Measurements from ENCODE around the gene CARD8. TPM values are rescaled to one million over a fixed set of nuclear protein-coding genes. Genes with fewer than 3 reads are reported as not detected.

Gene CARD8
- total RNA-seq, 1 experiment from 2014 or later, result 23.0 TPM

DNA sequence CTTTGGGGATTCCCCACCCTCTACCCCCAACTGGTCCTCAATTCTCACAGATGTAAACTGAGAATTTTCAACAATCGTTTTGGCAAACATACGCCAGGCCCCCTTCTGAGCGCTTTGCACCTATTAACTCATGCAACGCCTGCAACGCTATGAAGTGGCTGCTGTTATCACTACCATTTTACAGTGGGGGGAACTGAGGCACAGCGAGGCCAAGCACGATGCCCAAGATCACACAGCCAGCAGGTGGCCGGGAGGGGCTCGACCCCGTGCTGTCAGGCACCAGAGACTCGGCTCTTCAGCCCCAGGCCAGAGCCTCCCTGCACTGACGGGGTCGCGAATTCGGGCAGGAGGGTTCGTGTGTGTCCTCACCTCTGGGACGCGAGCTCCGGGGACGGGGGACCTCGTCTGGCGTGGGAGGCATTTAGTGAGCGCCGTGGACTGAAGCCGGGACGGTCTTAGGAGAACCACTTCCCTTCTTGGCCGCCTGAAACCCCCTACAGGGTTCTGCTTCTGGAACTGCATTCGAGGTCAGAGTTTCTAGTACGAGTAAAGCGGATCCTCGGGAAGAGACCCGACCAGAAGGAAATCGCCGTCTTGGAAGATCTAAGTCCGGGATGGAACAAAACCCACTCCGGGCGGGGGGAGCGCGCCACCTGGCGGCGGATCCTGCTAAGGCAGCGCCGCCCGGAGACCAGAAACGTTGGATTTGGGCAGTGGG, 35.2 kb upstream of the CARD8 start (continued):
- TF ChIP-seq, protein P1, sequence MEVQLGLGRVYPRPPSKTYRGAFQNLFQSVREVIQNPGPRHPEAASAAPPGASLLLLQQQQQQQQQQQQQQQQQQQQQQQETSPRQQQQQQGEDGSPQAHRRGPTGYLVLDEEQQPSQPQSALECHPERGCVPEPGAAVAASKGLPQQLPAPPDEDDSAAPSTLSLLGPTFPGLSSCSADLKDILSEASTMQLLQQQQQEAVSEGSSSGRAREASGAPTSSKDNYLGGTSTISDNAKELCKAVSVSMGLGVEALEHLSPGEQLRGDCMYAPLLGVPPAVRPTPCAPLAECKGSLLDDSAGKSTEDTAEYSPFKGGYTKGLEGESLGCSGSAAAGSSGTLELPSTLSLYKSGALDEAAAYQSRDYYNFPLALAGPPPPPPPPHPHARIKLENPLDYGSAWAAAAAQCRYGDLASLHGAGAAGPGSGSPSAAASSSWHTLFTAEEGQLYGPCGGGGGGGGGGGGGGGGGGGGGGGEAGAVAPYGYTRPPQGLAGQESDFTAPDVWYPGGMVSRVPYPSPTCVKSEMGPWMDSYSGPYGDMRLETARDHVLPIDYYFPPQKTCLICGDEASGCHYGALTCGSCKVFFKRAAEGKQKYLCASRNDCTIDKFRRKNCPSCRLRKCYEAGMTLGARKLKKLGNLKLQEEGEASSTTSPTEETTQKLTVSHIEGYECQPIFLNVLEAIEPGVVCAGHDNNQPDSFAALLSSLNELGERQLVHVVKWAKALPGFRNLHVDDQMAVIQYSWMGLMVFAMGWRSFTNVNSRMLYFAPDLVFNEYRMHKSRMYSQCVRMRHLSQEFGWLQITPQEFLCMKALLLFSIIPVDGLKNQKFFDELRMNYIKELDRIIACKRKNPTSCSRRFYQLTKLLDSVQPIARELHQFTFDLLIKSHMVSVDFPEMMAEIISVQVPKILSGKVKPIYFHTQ (CRISPR knock-in tag; IDR thresholded peaks at IDR 0.05), result peak; percentile 78; the same call in 1 of the 2 replicates
- no peak for TF ChIP-seq SOX15 (CRISPR knock-in tag; IDR thresholded peaks at IDR 0.05)
- no peak for TF ChIP-seq TCF7 (CRISPR knock-in tag; IDR thresholded peaks at IDR 0.05; ENCODE audit: low read depth)
- no peak for TF ChIP-seq IRF2 (CRISPR knock-in tag; IDR thresholded peaks at IDR 0.05; ENCODE audit: borderline replicate concordance, low read depth)
- 0 out of 2 replicates have a peak, but pooled peaks have one; percentile 36 for TF ChIP-seq CREM (CRISPR knock-in tag; IDR thresholded peaks at IDR 0.05)
- no peak for TF ChIP-seq RELA (CRISPR knock-in tag; IDR thresholded peaks at IDR 0.05; ENCODE audit: borderline replicate concordance)
- TF ChIP-seq, protein P2, sequence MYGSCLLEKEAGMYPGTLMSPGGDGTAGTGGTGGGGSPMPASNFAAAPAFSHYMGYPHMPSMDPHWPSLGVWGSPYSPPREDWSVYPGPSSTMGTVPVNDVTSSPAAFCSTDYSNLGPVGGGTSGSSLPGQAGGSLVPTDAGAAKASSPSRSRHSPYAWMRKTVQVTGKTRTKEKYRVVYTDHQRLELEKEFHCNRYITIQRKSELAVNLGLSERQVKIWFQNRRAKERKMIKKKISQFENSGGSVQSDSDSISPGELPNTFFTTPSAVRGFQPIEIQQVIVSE (CRISPR knock-in tag; IDR thresholded peaks at IDR 0.05; ENCODE audit: borderline replicate concordance), result no peak
- TF ChIP-seq, protein P3, sequence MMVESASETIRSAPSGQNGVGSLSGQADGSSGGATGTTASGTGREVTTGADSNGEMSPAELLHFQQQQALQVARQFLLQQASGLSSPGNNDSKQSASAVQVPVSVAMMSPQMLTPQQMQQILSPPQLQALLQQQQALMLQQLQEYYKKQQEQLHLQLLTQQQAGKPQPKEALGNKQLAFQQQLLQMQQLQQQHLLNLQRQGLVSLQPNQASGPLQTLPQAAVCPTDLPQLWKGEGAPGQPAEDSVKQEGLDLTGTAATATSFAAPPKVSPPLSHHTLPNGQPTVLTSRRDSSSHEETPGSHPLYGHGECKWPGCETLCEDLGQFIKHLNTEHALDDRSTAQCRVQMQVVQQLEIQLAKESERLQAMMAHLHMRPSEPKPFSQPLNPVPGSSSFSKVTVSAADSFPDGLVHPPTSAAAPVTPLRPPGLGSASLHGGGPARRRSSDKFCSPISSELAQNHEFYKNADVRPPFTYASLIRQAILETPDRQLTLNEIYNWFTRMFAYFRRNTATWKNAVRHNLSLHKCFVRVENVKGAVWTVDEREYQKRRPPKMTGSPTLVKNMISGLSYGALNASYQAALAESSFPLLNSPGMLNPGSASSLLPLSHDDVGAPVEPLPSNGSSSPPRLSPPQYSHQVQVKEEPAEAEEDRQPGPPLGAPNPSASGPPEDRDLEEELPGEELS (CRISPR knock-in tag; IDR thresholded peaks at IDR 0.05), result peak; percentile 13; the same call in 1 of the 2 replicates
- 0 out of 2 replicates have a peak, but pooled peaks have one; percentile 19 for TF ChIP-seq FOXK1 (CRISPR knock-in tag; IDR thresholded peaks at IDR 0.05)
- TF ChIP-seq, protein P4, sequence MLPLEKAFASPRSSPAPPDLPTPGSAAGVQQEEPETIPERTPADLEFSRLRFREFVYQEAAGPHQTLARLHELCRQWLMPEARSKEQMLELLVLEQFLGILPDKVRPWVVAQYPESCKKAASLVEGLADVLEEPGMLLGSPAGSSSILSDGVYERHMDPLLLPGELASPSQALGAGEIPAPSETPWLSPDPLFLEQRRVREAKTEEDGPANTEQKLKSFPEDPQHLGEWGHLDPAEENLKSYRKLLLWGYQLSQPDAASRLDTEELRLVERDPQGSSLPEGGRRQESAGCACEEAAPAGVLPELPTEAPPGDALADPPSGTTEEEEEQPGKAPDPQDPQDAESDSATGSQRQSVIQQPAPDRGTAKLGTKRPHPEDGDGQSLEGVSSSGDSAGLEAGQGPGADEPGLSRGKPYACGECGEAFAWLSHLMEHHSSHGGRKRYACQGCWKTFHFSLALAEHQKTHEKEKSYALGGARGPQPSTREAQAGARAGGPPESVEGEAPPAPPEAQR (CRISPR knock-in tag; IDR thresholded peaks at IDR 0.05), result no peak
- TF ChIP-seq, protein P5, sequence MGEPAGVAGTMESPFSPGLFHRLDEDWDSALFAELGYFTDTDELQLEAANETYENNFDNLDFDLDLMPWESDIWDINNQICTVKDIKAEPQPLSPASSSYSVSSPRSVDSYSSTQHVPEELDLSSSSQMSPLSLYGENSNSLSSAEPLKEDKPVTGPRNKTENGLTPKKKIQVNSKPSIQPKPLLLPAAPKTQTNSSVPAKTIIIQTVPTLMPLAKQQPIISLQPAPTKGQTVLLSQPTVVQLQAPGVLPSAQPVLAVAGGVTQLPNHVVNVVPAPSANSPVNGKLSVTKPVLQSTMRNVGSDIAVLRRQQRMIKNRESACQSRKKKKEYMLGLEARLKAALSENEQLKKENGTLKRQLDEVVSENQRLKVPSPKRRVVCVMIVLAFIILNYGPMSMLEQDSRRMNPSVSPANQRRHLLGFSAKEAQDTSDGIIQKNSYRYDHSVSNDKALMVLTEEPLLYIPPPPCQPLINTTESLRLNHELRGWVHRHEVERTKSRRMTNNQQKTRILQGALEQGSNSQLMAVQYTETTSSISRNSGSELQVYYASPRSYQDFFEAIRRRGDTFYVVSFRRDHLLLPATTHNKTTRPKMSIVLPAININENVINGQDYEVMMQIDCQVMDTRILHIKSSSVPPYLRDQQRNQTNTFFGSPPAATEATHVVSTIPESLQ (CRISPR knock-in tag; IDR thresholded peaks at IDR 0.05), result no peak
- TF ChIP-seq, protein P6, sequence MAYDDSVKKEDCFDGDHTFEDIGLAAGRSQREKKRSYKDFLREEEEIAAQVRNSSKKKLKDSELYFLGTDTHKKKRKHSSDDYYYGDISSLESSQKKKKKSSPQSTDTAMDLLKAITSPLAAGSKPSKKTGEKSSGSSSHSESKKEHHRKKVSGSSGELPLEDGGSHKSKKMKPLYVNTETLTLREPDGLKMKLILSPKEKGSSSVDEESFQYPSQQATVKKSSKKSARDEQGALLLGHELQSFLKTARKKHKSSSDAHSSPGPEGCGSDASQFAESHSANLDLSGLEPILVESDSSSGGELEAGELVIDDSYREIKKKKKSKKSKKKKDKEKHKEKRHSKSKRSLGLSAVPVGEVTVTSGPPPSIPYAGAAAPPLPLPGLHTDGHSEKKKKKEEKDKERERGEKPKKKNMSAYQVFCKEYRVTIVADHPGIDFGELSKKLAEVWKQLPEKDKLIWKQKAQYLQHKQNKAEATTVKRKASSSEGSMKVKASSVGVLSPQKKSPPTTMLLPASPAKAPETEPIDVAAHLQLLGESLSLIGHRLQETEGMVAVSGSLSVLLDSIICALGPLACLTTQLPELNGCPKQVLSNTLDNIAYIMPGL (CRISPR knock-in tag; IDR thresholded peaks at IDR 0.05), result peak; percentile 83
- no peak for TF ChIP-seq CBFB (CRISPR knock-in tag; IDR thresholded peaks at IDR 0.05; ENCODE audit: low read depth)
- TF ChIP-seq ESRRA (CRISPR knock-in tag; IDR thresholded peaks at IDR 0.05; ENCODE audit: borderline replicate concordance), result 0 out of 2 replicates have a peak, but pooled peaks have one; percentile 55
- TF ChIP-seq, protein P7, sequence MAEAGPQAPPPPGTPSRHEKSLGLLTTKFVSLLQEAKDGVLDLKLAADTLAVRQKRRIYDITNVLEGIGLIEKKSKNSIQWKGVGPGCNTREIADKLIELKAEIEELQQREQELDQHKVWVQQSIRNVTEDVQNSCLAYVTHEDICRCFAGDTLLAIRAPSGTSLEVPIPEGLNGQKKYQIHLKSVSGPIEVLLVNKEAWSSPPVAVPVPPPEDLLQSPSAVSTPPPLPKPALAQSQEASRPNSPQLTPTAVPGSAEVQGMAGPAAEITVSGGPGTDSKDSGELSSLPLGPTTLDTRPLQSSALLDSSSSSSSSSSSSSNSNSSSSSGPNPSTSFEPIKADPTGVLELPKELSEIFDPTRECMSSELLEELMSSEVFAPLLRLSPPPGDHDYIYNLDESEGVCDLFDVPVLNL (CRISPR knock-in tag; IDR thresholded peaks at IDR 0.05; ENCODE audit: borderline replicate concordance, low read depth), result no peak
- TF ChIP-seq, protein P8, sequence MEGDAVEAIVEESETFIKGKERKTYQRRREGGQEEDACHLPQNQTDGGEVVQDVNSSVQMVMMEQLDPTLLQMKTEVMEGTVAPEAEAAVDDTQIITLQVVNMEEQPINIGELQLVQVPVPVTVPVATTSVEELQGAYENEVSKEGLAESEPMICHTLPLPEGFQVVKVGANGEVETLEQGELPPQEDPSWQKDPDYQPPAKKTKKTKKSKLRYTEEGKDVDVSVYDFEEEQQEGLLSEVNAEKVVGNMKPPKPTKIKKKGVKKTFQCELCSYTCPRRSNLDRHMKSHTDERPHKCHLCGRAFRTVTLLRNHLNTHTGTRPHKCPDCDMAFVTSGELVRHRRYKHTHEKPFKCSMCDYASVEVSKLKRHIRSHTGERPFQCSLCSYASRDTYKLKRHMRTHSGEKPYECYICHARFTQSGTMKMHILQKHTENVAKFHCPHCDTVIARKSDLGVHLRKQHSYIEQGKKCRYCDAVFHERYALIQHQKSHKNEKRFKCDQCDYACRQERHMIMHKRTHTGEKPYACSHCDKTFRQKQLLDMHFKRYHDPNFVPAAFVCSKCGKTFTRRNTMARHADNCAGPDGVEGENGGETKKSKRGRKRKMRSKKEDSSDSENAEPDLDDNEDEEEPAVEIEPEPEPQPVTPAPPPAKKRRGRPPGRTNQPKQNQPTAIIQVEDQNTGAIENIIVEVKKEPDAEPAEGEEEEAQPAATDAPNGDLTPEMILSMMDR (IDR thresholded peaks at IDR 0.05), result peak; percentile 96
- peak; percentile 65; the same call in 1 of the 2 replicates for TF ChIP-seq ZNF416 (CRISPR knock-in tag; IDR thresholded peaks at IDR 0.05)
- peak; percentile 73; the same call in 1 of the 2 replicates for TF ChIP-seq KAT7 (CRISPR knock-in tag; IDR thresholded peaks at IDR 0.05; ENCODE audit: borderline replicate concordance)
